B cell (primary cell): ENCODE data around the gene LRRC37A3. TPM values are rescaled to one million over a fixed set of nuclear protein-coding genes. Genes with fewer than 3 reads are reported as not detected.
"Not testable (repeated sequence)": the region's sequence is repeated elsewhere in the genome, so short reads cannot be mapped to it uniquely, and the experiment has no call there.

Source experiments
- ATAC-seq: fragments of 200-7000 bp; cut with Tn5 transposase; one replicate; pipeline ENCODE4 v1.10.0; 2021; ENCODE audit warnings: low read depth, mild to moderate bottlenecking, moderate number of reproducible peaks, moderate library complexity
- CTCF ChIA-PET: fragments of 350-600 bp; sonication (Branson Sonifier 250); formaldehyde crosslinking; loops from one replicate; lab custom pipeline; 2021; ENCODE audit warnings: antibody characterized with exemption, inconsistent platforms; lab: Charles Lee
- POLR2A ChIA-PET: fragments of 350-600 bp; sonication (Branson Sonifier 250); formaldehyde crosslinking; loops from one replicate; lab custom pipeline; 2021; ENCODE audit warnings: antibody characterized with exemption; lab: Charles Lee
- DNase-seq: peaks from one replicate; pipeline ENCODE4 v3.0.0; 2013
- H2AFZ ChIP-seq: 2 replicates; pipeline ENCODE4 v1.6.1; 2012; ENCODE audit warnings: mild to moderate bottlenecking, low read depth, low read length; ENCODE audit not compliant: insufficient read depth, poor library complexity, severe bottlenecking
- H3K27ac ChIP-seq, 2 donors: 1 replicate in 1 of 2; 2 replicates in 1 of 2; pipeline ENCODE4 v1.5.1; 2012 to 2013; ENCODE audit warnings: low read length in 2 of 2, mild to moderate bottlenecking in 2 of 2, moderate library complexity in 1 of 2
- H3K27me3 ChIP-seq, 4 experiments: fragments of 200-600 bp in 1 of 4; sonication (generic) in 1 of 4; replicated peaks in 1 of 4; 1 replicate in 2 of 4; 2 replicates in 2 of 4; pipeline versions ENCODE4 v1.6.1 to v1.7.0; 2013 to 2016; ENCODE audit warnings: low read length in 3 of 4, mild to moderate bottlenecking in 2 of 4, mixed read lengths in 1 of 4, moderate library complexity in 1 of 4; ENCODE audit not compliant: insufficient read depth in 4 of 4, control insufficient read depth in 3 of 4; ENCODE audit errors: control extremely low read depth in 1 of 4
- H3K36me3 ChIP-seq, 2 experiments: replicated peaks in 1 of 2; 1 replicate in 1 of 2; 2 replicates in 1 of 2; pipeline versions ENCODE4 v1.6.1 to v1.7.1; 2013; ENCODE audit warnings: low read length in 1 of 2; ENCODE audit not compliant: insufficient read depth in 2 of 2, control insufficient read depth in 1 of 2; ENCODE audit errors: control extremely low read depth in 1 of 2, extremely low read depth in 1 of 2
- H3K4me1 ChIP-seq, 2 donors: fragments of 200-600 bp in 1 of 2; sonication (generic) in 1 of 2; 1 replicate in 1 of 2; 2 replicates in 1 of 2; pipeline versions ENCODE4 v1.5.1 to v1.6.1; 2013 to 2017; ENCODE audit warnings: low read length in 2 of 2; ENCODE audit not compliant: control insufficient read depth in 2 of 2, insufficient read depth in 2 of 2
- H3K4me2 ChIP-seq: replicated peaks from 2 replicates; pipeline ENCODE3; 2012; ENCODE audit warnings: mild to moderate bottlenecking, low read depth, low read length; ENCODE audit not compliant: poor library complexity, severe bottlenecking
- H3K4me3 ChIP-seq, 5 experiments: fragments of 200-600 bp in 1 of 5; sonication (generic) in 1 of 5; 1 replicate in 3 of 5; 2 replicates in 2 of 5; pipeline versions ENCODE4 v1.5.1 to v1.7.0; 2011 to 2016; ENCODE audit warnings: low read length in 4 of 5, mild to moderate bottlenecking in 4 of 5, low read depth in 2 of 5, control low read depth in 1 of 5, moderate library complexity in 1 of 5; ENCODE audit not compliant: insufficient read depth in 1 of 5; ENCODE audit errors: control extremely low read depth in 1 of 5, extremely low read depth in 1 of 5
- H3K79me2 ChIP-seq: fragments of 200-600 bp; sonication (generic); one replicate; pipeline ENCODE4 v1.6.0; 2016; ENCODE audit warnings: low read length; ENCODE audit not compliant: control insufficient read depth, insufficient read depth
- H3K9ac ChIP-seq: fragments of 200-600 bp; sonication (generic); 2 replicates; pipeline ENCODE4 v1.6.1; 2017; ENCODE audit warnings: mild to moderate bottlenecking, low read length, moderate library complexity
- H3K9me3 ChIP-seq, 3 donors: one replicate each; pipeline versions ENCODE4 v1.6.1 to v1.7.1; 2013; ENCODE audit warnings: low read length in 2 of 3; ENCODE audit not compliant: control insufficient read depth in 2 of 3, insufficient read depth in 1 of 3; ENCODE audit errors: control extremely low read depth in 1 of 3
- H4K20me1 ChIP-seq: 2 replicates; pipeline ENCODE4 v1.6.0; 2012; ENCODE audit warnings: mild to moderate bottlenecking, low read length; ENCODE audit not compliant: insufficient read depth, control insufficient read depth, poor library complexity, severe bottlenecking
- H3K27ac Mint-ChIP-seq: one replicate; pipeline ENCODE4 v1.8.0; 2021; ENCODE audit warnings: mixed read lengths
- H3K27me3 Mint-ChIP-seq: one replicate; pipeline ENCODE4 v1.8.0; 2021; ENCODE audit warnings: mixed read lengths
- H3K4me1 Mint-ChIP-seq: one replicate; pipeline ENCODE4 v1.8.0; 2021; ENCODE audit warnings: mixed read lengths
- H3K4me3 Mint-ChIP-seq: one replicate; pipeline ENCODE4 v1.8.0; 2021; ENCODE audit warnings: mixed read lengths
- H3K9me3 Mint-ChIP-seq: one replicate; pipeline ENCODE4 v1.8.0; 2022; ENCODE audit warnings: mixed read lengths; ENCODE audit not compliant: insufficient read depth
- CTCF ChIP-seq: fragments of 200-600 bp; IDR thresholded peaks from one replicate; pipeline ENCODE4 v1.8.0; 2022; ENCODE audit warnings: antibody characterized with exemption, mild to moderate bottlenecking
- WGBS: methylation state at CpG from one replicate; pipeline ENCODE4 v1.1.5; 2013; ENCODE audit warnings: missing lambda C conversion rate; ENCODE audit not compliant: insufficient coverage; 5-methylcytosine and 5-hydroxymethylcytosine counted together
- intact Hi-C: fragments of 100-400 bp; cut with micrococcal nuclease; formaldehyde crosslinking; loops from one replicate; pipeline ENCODE4 v1.10.0; 2022
- polyA plus RNA-seq: library from polyadenylated mRNA; depleted of rRNA; stranded (reverse); fragments of >200 nt; gene quantifications from 2 replicates; pipeline ENCODE4 v1.2.3, GENCODE V29; 2012
- total RNA-seq, 2 donors: library from RNA; stranded (reverse); fragments of 120-200 nt in 1 of 2; gene quantifications; 1 replicate in 1 of 2; 2 replicates in 1 of 2; pipeline versions ENCODE4 v1.2.3 to v1.2.4, GENCODE V29; 2013 to 2022

LRRC37A3 gene
- total and polyA plus RNA-seq, 2 donors (not counting 1 experiment from before 2014, with no cell fraction given): 5.3 to 67.2 TPM

- H3K4me2 ChIP-seq, intact Hi-C loops, CTCF ChIA-PET: not testable (repeated sequence)
Measured at GRCh38 chr17:64847504-64848466, 71.5 kb downstream of the LRRC37A3 start.

GRCh38 chr17:64846892-64847291 lies 72.4 kb downstream of the LRRC37A3 start:
- H3K4me2 ChIP-seq, H2AFZ ChIP-seq, H3K9ac ChIP-seq, H3K9me3 Mint-ChIP-seq, intact Hi-C loops, H3K27me3 Mint-ChIP-seq, H3K27ac Mint-ChIP-seq, H3K4me1 ChIP-seq, H3K4me3 Mint-ChIP-seq, H3K27ac ChIP-seq, H3K4me3 ChIP-seq, CTCF ChIA-PET, H3K36me3 ChIP-seq, H3K79me2 ChIP-seq, H3K27me3 ChIP-seq, H3K9me3 ChIP-seq, POLR2A ChIA-PET, H4K20me1 ChIP-seq, ATAC-seq, DNase-seq, H3K4me1 Mint-ChIP-seq: not testable (repeated sequence)
- WGBS: 100% methylated on average over 1 of the region's 4 CpGs

More at GRCh38 chr17:64847504-64848466, 71.5 kb downstream of the LRRC37A3 start:
- H3K9ac ChIP-seq, H3K27me3 ChIP-seq, H3K27ac ChIP-seq, H3K36me3 ChIP-seq, H3K27ac Mint-ChIP-seq, H3K4me3 ChIP-seq, POLR2A ChIA-PET, H3K4me1 ChIP-seq, H3K9me3 Mint-ChIP-seq, H2AFZ ChIP-seq, H3K4me3 Mint-ChIP-seq, H4K20me1 ChIP-seq, H3K9me3 ChIP-seq, H3K79me2 ChIP-seq, H3K27me3 Mint-ChIP-seq, H3K4me1 Mint-ChIP-seq: not testable (repeated sequence)
- WGBS: 47% methylated on average over 27 of the region's 49 CpGs
- DNase-seq (peak; percentile 77), ATAC-seq (peak; percentile 90)
- TF ChIP-seq CTCF: peak; percentile 70

GRCh38 chr17:64843918-64844317 lies 75.4 kb downstream of the LRRC37A3 start:
- POLR2A ChIA-PET, H3K4me1 ChIP-seq, H3K9me3 ChIP-seq, H3K79me2 ChIP-seq, H3K9ac ChIP-seq, H3K4me1 Mint-ChIP-seq, H3K9me3 Mint-ChIP-seq, H2AFZ ChIP-seq, H3K27ac ChIP-seq, H3K27ac Mint-ChIP-seq, H3K36me3 ChIP-seq, H3K4me3 Mint-ChIP-seq, H3K27me3 Mint-ChIP-seq, H3K4me2 ChIP-seq, H3K27me3 ChIP-seq, CTCF ChIA-PET, ATAC-seq, DNase-seq, intact Hi-C loops, H4K20me1 ChIP-seq, H3K4me3 ChIP-seq: not testable (repeated sequence)
- WGBS: no CpG with 5 or more reads among the region's 8 CpGs
